ENCODE data around the gene ARRB2.

ARRB2 gene

GRCh38 chr17:4665027-4665426 lies 45.4 kb upstream of the ARRB2 start:
- Histone ChIP-seq H3K4me3 (ENCODE audit: low read depth, low read length, poor library complexity, severe bottlenecking) (no peak overlapping the region), H3K79me2 (ENCODE audit: insufficient read depth, low read length) (no peaks in the 10 kb centered on the region), H3K36me3 (ENCODE audit: insufficient read depth, low read length) (peaks cover 5% of the 10 kb centered on the region), H3F3A (ENCODE audit: insufficient read depth, low read length) (no peaks in the 10 kb centered on the region), H4K20me1 (ENCODE audit: insufficient read depth, low read length) (no peaks in the 10 kb centered on the region), H3K4me2 (ENCODE audit: low read length) (no peak overlapping the region), H3K9me2 (ENCODE audit: low read depth, low read length) (no peaks in the 10 kb centered on the region), H3K9me3 (ENCODE audit: low read length) (no peaks in the 10 kb centered on the region), H3K27ac (ENCODE audit: low read depth, low read length, poor library complexity, severe bottlenecking) (no peak overlapping the region), H3K9ac (ENCODE audit: low read length) (no peak overlapping the region), H2AFZ (ENCODE audit: low read length) (no peak overlapping the region), H3K27me3 (ENCODE audit: insufficient read depth, low read length) (no peaks in the 10 kb centered on the region), H3K4me1 (ENCODE audit: insufficient read depth, low read length, severe bottlenecking) (no peaks in the 10 kb centered on the region)
- TF ChIP-seq EZH2 (IDR thresholded peaks at IDR 0.05; ENCODE audit: borderline replicate concordance, low read length) (no peak), CTCF (IDR thresholded peaks at IDR 0.05; ENCODE audit: low read length) (no peak)

DNA sequence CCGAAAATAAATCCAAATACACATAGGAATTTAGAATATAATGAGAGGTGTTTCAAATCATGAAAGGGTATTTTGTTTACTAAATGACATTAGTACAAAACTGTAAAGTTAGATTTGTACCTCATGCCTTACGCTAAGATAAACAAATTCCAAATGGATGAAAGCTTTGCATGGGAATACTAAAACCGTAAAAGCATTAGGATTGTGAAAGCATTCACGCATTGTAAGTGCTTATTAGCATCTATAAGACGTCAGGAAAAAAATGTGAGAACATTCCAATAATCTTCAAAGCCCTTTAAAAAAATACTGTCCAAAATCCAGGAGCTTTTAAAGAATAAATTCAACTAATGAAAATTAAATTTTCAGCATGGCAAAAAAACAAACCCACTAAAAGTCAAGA lies 44.1 kb upstream of the ARRB2 start:
- peaks cover 17% of the 10 kb centered on the region for H3K36me3 ChIP-seq (ENCODE audit: insufficient read depth, low read length)
- no peak overlapping the region for H2AFZ ChIP-seq (ENCODE audit: low read length)
- no peaks in the 10 kb centered on the region for H3K9me3 ChIP-seq (ENCODE audit: low read length)
- H3K4me1 ChIP-seq (ENCODE audit: insufficient read depth, low read length, severe bottlenecking) = no peaks in the 10 kb centered on the region
- TF ChIP-seq EZH2 (IDR thresholded peaks at IDR 0.05; ENCODE audit: borderline replicate concordance, low read length) (no peak), CTCF (IDR thresholded peaks at IDR 0.05; ENCODE audit: low read length) (no peak)
- no peak overlapping the region for H3K9ac ChIP-seq (ENCODE audit: low read length)
- no peak overlapping the region for H3K4me3 ChIP-seq (ENCODE audit: low read depth, low read length, poor library complexity, severe bottlenecking)
- H3K79me2 ChIP-seq (ENCODE audit: insufficient read depth, low read length) = no peaks in the 10 kb centered on the region
- H4K20me1 ChIP-seq (ENCODE audit: insufficient read depth, low read length) = no peaks in the 10 kb centered on the region
- H3F3A ChIP-seq (ENCODE audit: insufficient read depth, low read length) = no peaks in the 10 kb centered on the region
- no peak overlapping the region for H3K27ac ChIP-seq (ENCODE audit: low read depth, low read length, poor library complexity, severe bottlenecking)
- H3K4me2 ChIP-seq (ENCODE audit: low read length) = no peak overlapping the region
- no peaks in the 10 kb centered on the region for H3K27me3 ChIP-seq (ENCODE audit: insufficient read depth, low read length)
- no peaks in the 10 kb centered on the region for H3K9me2 ChIP-seq (ENCODE audit: low read depth, low read length)

DNA sequence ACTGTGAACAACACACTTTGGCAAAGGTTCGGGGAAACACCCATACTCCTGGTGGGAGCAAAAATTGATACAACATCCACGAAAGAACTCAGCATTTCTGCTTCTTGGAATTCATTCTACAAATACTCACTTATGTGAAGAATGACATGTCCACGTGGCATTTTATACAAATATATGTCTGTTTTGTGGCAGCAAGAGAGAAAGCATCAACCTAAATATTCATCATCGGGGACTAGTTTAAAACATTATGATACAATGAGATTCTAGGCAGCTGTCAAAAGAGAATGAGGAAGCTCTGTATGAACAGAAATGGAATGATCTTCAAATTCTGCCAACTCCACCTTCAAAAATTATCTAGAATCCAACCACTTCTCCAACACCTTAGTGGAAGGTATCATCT lies 43.3 kb upstream of the ARRB2 start:
- Histone ChIP-seq H3K4me1 (ENCODE audit: insufficient read depth, low read length, severe bottlenecking) (no peaks in the 10 kb centered on the region), H3K27me3 (ENCODE audit: insufficient read depth, low read length) (no peaks in the 10 kb centered on the region), H3K4me2 (ENCODE audit: low read length) (no peak overlapping the region), H3K4me3 (ENCODE audit: low read depth, low read length, poor library complexity, severe bottlenecking) (no peak overlapping the region), H3K9me2 (ENCODE audit: low read depth, low read length) (no peaks in the 10 kb centered on the region), H3F3A (ENCODE audit: insufficient read depth, low read length) (no peaks in the 10 kb centered on the region), H2AFZ (ENCODE audit: low read length) (no peak overlapping the region), H3K9ac (ENCODE audit: low read length) (no peak overlapping the region), H3K79me2 (ENCODE audit: insufficient read depth, low read length) (no peaks in the 10 kb centered on the region), H3K36me3 (ENCODE audit: insufficient read depth, low read length) (peaks cover 26% of the 10 kb centered on the region), H3K27ac (ENCODE audit: low read depth, low read length, poor library complexity, severe bottlenecking) (no peak overlapping the region), H3K9me3 (ENCODE audit: low read length) (no peaks in the 10 kb centered on the region), H4K20me1 (ENCODE audit: insufficient read depth, low read length) (no peaks in the 10 kb centered on the region)
- no peak for TF ChIP-seq EZH2 (IDR thresholded peaks at IDR 0.05; ENCODE audit: borderline replicate concordance, low read length)
- TF ChIP-seq CTCF (IDR thresholded peaks at IDR 0.05; ENCODE audit: low read length) = no peak

All from OCI-LY1 (cell line).